ENCODE data around the gene TBX15.

The TBX15 gene

GRCh38 chr1:118902299-118902698, 85.8 kb downstream of the TBX15 start:
- in situ Hi-C loops (cut with HindIII; ENCODE audit: low sequenced_read_pairs), result no loop called here
- no peak for DNase-seq (ENCODE audit: low read depth)
- H3K4me3 ChIP-seq (ENCODE audit: low read depth, low read length), result no peak overlapping the region
- TF ChIP-seq, protein P1, sequence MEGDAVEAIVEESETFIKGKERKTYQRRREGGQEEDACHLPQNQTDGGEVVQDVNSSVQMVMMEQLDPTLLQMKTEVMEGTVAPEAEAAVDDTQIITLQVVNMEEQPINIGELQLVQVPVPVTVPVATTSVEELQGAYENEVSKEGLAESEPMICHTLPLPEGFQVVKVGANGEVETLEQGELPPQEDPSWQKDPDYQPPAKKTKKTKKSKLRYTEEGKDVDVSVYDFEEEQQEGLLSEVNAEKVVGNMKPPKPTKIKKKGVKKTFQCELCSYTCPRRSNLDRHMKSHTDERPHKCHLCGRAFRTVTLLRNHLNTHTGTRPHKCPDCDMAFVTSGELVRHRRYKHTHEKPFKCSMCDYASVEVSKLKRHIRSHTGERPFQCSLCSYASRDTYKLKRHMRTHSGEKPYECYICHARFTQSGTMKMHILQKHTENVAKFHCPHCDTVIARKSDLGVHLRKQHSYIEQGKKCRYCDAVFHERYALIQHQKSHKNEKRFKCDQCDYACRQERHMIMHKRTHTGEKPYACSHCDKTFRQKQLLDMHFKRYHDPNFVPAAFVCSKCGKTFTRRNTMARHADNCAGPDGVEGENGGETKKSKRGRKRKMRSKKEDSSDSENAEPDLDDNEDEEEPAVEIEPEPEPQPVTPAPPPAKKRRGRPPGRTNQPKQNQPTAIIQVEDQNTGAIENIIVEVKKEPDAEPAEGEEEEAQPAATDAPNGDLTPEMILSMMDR (IDR thresholded peaks at IDR 0.05; ENCODE audit: low read depth, low read length, missing control alignments), result no peak

GRCh38 chr1:118900643-118901440, 87.3 kb downstream of the TBX15 start:
- no peak for DNase-seq (ENCODE audit: low read depth)
- H3K4me3 ChIP-seq (ENCODE audit: low read depth, low read length), result no peak overlapping the region
- TF ChIP-seq, protein P1 (IDR thresholded peaks at IDR 0.05; ENCODE audit: low read depth, low read length, missing control alignments), result no peak
- in situ Hi-C loops (cut with HindIII; ENCODE audit: low sequenced_read_pairs), result no loop called here

DNA sequence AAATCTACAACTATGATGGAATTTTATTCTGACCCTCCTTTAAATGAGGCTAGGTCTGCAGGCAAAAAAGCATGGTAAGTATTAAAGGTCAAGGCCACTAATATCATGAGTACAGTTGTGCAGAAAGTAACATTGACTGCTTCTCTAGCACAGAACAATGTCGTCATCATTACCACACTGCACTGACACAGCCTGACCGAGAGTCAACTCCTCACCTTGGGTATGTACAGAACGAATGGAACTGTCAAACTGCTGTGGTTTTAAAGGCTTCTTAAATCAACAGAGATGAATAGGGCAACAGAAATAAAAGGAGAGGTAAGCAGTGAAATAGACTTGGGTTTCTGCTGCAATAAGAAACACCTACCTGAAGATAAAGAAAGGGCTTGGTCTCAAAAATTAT, 88.8 kb downstream of the TBX15 start:
- in situ Hi-C loops (cut with HindIII; ENCODE audit: low sequenced_read_pairs), result no loop called here
- no peak overlapping the region for H3K4me3 ChIP-seq (ENCODE audit: low read depth, low read length)
- TF ChIP-seq, protein P1 (IDR thresholded peaks at IDR 0.05; ENCODE audit: low read depth, low read length, missing control alignments), result no peak
- no peak for DNase-seq (ENCODE audit: low read depth)

GRCh38 chr1:118898712-118899111, 89.4 kb downstream of the TBX15 start:
- DNase-seq (ENCODE audit: low read depth), result no peak
- in situ Hi-C loops (cut with HindIII; ENCODE audit: low sequenced_read_pairs), result no loop called here
- TF ChIP-seq, protein P1 (IDR thresholded peaks at IDR 0.05; ENCODE audit: low read depth, low read length, missing control alignments), result no peak
- no peak overlapping the region for H3K4me3 ChIP-seq (ENCODE audit: low read depth, low read length)

GRCh38 chr1:118896416-118896815, 91.7 kb downstream of the TBX15 start:
- no peak for DNase-seq (ENCODE audit: low read depth)
- no peak overlapping the region for H3K4me3 ChIP-seq (ENCODE audit: low read depth, low read length)
- TF ChIP-seq, protein P1 (IDR thresholded peaks at IDR 0.05; ENCODE audit: low read depth, low read length, missing control alignments), result no peak
- in situ Hi-C loops (cut with HindIII; ENCODE audit: low sequenced_read_pairs), result no loop called here

DNA sequence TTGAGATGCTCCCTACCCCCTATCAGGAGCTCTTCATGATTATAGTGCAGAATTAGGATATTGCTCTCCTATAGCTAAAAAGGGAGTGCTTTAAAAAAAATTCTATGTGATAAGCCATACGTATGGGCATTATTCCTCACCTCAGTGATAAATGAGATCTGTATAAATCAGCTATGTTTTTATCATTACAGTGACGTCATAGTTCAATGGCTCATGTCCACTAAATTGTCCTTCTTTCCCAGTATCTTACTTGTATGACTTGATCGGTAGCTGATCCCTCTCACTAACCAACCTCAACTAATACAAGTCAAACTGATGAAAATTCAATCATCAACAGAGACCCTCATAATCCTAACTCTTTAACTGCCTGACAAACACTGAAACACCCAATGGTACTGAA, 93.3 kb downstream of the TBX15 start:
- in situ Hi-C loops (cut with HindIII; ENCODE audit: low sequenced_read_pairs), result no loop called here
- no peak overlapping the region for H3K4me3 ChIP-seq (ENCODE audit: low read depth, low read length)
- TF ChIP-seq, protein P1 (IDR thresholded peaks at IDR 0.05; ENCODE audit: low read depth, low read length, missing control alignments), result no peak
- no peak for DNase-seq (ENCODE audit: low read depth)

Measured in astrocyte of the cerebellum (primary cell).